Ascending aorta (tissue), 2 donors: ENCODE measurements around the gene NID2. TPM values are rescaled to one million over a fixed set of nuclear protein-coding genes. Genes with fewer than 3 reads are reported as not detected.

Experiments
- DNase-seq, 2 donors: peaks; one replicate each; pipeline ENCODE4 v3.0.0-alpha.2; 2019; ENCODE audit warnings: low spot score in 2 of 2
- H3K27ac ChIP-seq, 2 donors: fragments of 200-600 bp; sonication (generic); one replicate each; pipeline ENCODE4 v1.5.1; 2016 to 2017; ENCODE audit warnings: mild to moderate bottlenecking in 1 of 2
- H3K27me3 ChIP-seq: fragments of 200-600 bp; sonication (generic); one replicate; pipeline ENCODE4 v1.5.1; 2017
- H3K36me3 ChIP-seq, 2 donors: fragments of 200-600 bp; sonication (generic); one replicate each; pipeline ENCODE4 v1.5.1; 2016
- H3K4me1 ChIP-seq, 2 donors: fragments of 200-600 bp; sonication (generic); one replicate each; pipeline ENCODE4 v1.5.1; 2016 to 2017; ENCODE audit warnings: mild to moderate bottlenecking in 1 of 2
- H3K4me3 ChIP-seq, 2 donors: fragments of 200-600 bp; sonication (generic); one replicate each; pipeline ENCODE4 v1.5.1; 2016 to 2017; ENCODE audit warnings: mild to moderate bottlenecking in 1 of 2
- H3K9me3 ChIP-seq, 2 donors: fragments of 200-600 bp; sonication (generic); one replicate each; pipeline ENCODE4 v1.5.1; 2016
- intact Hi-C: fragments of 100-400 bp; cut with DNase I; formaldehyde crosslinking; loops from one replicate; pipeline ENCODE4 v1.15.1; 2023
- total RNA-seq: library from RNA; depleted of rRNA; stranded (reverse); fragments of >200 nt; gene quantifications from one replicate; pipeline ENCODE4 v1.1.0, GENCODE V29; 2016
- TF ChIP-seq, protein P1 (sequence below), 3 experiments: fragments of 200-600 bp in 2 of 3; fragments of 450-650 bp in 1 of 3; sonication (generic) in 2 of 3; IDR thresholded peaks; one replicate each; pipeline ENCODE4 v1.5.1; 2016 to 2019; ENCODE audit warnings: antibody characterized with exemption in 3 of 3, mild to moderate bottlenecking in 1 of 3, moderate library complexity in 1 of 3

The NID2 gene
- total RNA-seq, 1 donor from 2014 or later = 12.2 TPM

DNA sequence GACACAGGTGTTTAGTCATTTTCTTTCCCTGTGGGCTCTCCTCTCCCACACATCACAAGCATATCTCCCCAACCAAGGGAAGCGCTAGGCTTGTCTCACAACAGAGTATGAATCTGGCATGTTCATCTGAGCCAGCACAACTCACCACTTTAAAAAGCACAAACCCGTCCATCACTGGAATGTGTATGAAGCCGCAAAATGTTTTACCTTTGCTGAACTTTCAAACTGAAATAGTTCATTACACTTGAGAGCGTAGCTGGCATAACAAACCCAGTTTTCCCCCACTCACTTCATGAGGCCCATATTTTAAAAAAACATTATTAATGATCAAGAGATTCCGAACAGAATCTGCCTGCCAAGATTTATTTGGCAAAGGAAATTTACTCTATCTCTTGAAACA lies 15.8 kb downstream of the NID2 start:
- intact Hi-C loops = no loop called here
- H3K4me3 ChIP-seq = no peak overlapping the region
- no peaks in the 10 kb centered on the region for H3K9me3 ChIP-seq
- peaks cover 13 to 27% of the 10 kb centered on the region in 2 donors for H3K4me1 ChIP-seq
- TF ChIP-seq, protein P1, sequence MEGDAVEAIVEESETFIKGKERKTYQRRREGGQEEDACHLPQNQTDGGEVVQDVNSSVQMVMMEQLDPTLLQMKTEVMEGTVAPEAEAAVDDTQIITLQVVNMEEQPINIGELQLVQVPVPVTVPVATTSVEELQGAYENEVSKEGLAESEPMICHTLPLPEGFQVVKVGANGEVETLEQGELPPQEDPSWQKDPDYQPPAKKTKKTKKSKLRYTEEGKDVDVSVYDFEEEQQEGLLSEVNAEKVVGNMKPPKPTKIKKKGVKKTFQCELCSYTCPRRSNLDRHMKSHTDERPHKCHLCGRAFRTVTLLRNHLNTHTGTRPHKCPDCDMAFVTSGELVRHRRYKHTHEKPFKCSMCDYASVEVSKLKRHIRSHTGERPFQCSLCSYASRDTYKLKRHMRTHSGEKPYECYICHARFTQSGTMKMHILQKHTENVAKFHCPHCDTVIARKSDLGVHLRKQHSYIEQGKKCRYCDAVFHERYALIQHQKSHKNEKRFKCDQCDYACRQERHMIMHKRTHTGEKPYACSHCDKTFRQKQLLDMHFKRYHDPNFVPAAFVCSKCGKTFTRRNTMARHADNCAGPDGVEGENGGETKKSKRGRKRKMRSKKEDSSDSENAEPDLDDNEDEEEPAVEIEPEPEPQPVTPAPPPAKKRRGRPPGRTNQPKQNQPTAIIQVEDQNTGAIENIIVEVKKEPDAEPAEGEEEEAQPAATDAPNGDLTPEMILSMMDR (IDR thresholded peaks at IDR 0.05) = no peak
- H3K27ac ChIP-seq = peak overlapping the region in 1 of 2 donors; percentile 39
- H3K27me3 ChIP-seq = no peaks in the 10 kb centered on the region
- DNase-seq = no peak
- no peaks in the 10 kb centered on the region for H3K36me3 ChIP-seq

DNA sequence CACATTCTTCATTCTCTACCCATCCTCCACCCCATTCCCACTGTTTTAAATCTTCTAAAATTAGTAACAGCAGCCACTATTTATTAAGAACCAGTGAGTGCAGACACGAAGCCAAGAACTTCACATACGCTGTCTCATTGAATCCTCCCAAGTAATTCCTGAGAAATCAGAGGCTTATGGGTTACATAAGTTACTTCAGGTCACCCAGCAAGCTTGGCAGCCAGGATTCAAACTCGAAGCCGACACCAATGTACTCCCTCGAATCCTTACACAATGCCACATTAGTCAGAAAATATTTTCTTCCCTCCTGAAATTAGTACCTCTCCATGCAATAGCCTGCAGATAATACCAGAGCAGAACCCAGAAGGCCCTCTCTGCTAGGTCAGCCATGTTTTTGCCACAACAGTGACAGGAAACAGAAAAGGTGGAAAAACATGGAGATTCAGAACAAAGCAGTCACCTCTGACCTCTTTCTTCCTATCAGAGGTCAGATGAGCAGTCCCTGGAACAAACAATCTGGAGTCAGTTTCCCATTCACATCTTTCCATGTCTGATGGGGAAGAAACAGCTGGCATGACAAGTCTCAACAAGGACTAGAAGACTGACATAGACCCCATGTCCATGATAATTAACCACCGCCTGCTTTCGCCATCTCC lies 16.4 kb downstream of the NID2 start:
- H3K27ac ChIP-seq = peak overlapping the region in 1 of 2 donors; percentile 39
- H3K27me3 ChIP-seq = no peaks in the 10 kb centered on the region
- no peak overlapping the region for H3K4me3 ChIP-seq
- no peaks in the 10 kb centered on the region for H3K36me3 ChIP-seq
- TF ChIP-seq, protein P1 (IDR thresholded peaks at IDR 0.05) = no peak
- intact Hi-C loops = no loop called here
- H3K9me3 ChIP-seq = no peaks in the 10 kb centered on the region
- DNase-seq = no peak
- peaks cover 13 to 27% of the 10 kb centered on the region in 2 donors for H3K4me1 ChIP-seq

GRCh38 chr14:52051871-52052270 lies 17.0 kb downstream of the NID2 start:
- Histone ChIP-seq H3K9me3 (no peaks in the 10 kb centered on the region), H3K4me1 (peaks cover 13 to 29% of the 10 kb centered on the region in 2 donors), H3K27me3 (no peaks in the 10 kb centered on the region), H3K27ac (peak overlapping the region in 1 of 2 donors; percentile 24), H3K36me3 (no peaks in the 10 kb centered on the region), H3K4me3 (no peak overlapping the region)
- intact Hi-C loops = no loop called here
- no peak for DNase-seq
- TF ChIP-seq, protein P1 (IDR thresholded peaks at IDR 0.05) = no peak

DNA sequence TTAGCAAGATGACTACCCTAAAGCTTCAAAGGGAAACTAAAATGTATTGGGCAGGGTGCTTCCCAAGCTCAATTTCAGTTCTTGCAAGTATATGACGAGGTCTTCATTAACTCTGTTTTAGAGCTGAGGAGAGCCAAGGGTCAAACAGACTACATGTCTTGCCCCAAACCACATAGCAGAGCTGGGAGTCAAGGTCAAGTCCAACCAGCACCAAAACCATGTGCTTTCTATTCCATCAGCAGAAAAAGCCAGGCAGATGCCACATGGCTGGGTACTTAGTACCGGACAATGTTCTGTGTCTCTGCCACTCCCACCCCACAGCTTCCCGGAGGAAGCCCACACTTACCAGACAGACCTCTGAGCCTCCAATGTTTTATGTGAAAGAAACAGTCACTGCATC lies 17.6 kb downstream of the NID2 start:
- Histone ChIP-seq H3K27me3 (no peaks in the 10 kb centered on the region), H3K27ac (no peak overlapping the region)

DNA sequence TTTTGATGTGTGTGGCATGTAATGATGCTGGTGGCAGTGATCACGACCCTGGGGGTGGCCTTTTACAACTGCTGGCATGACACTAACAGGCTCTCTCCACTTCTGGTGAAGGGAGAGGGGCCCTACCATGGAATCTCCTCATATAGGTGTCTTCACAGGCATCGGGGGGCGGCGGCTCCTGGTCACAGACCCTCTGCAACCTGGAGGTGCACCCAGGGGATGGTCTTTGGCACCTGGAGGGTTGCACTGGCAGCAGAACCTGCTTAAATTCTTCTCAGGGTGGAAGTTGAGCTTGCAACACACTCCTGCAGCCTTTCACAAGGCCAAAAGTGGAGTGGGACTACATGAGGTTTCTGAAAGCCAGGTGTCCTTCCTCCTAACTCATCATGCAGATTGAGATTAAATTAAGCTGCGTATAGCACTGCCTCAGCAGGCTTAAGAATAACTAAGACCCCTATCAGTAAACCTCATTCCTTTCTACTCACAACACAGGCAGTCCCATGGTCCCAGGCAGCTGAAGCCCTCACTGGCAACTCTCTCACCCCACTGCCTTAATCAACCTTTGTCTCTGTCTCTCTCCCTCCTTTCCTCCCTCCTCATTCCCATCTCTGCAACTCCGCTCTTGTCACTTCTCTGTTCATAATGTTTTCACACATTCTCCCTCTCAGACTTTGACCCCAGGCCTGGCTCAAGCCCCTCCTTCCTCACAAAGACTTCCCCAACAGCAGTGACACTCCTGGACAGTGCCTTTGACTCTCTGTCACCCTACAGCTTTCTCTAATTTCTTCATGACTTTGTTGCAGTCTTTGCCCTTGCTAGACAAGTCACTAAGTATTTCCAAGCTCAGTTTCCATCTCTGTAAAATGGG lies 18.9 kb downstream of the NID2 start:
- no peak overlapping the region for H3K4me3 ChIP-seq
- no peaks in the 10 kb centered on the region for H3K9me3 ChIP-seq
- no peaks in the 10 kb centered on the region for H3K27me3 ChIP-seq
- no peak overlapping the region for H3K27ac ChIP-seq
- intact Hi-C loops = no loop called here
- H3K36me3 ChIP-seq = no peaks in the 10 kb centered on the region
- TF ChIP-seq, protein P1 (IDR thresholded peaks at IDR 0.05) = no peak
- no peak for DNase-seq
- H3K4me1 ChIP-seq = peaks cover 15 to 45% of the 10 kb centered on the region in 2 donors

More for the DNA sequence above, 17.6 kb downstream of the NID2 start:
- DNase-seq = no peak
- no peak overlapping the region for H3K4me3 ChIP-seq
- H3K4me1 ChIP-seq = peaks cover 13 to 35% of the 10 kb centered on the region in 2 donors
- intact Hi-C loops = no loop called here
- no peaks in the 10 kb centered on the region for H3K9me3 ChIP-seq
- TF ChIP-seq, protein P1 (IDR thresholded peaks at IDR 0.05) = no peak
- no peaks in the 10 kb centered on the region for H3K36me3 ChIP-seq
